Measurements from ENCODE around the gene TNIP3.

- no peak for TF ChIP-seq CTCF (IDR thresholded peaks at IDR 0.05)
- no peak for TF ChIP-seq EZH2 (IDR thresholded peaks at IDR 0.05; ENCODE audit: borderline replicate concordance, insufficient read depth, low read depth, low read length, poor library complexity, severe bottlenecking)
Measured at GRCh38 chr4:121144021-121144420, 20.1 kb downstream of the TNIP3 start.
